Measurements from ENCODE around the gene NOP9. TPM values are rescaled to one million over a fixed set of nuclear protein-coding genes. Genes with fewer than 3 reads are reported as not detected.

Gene NOP9, protein sequence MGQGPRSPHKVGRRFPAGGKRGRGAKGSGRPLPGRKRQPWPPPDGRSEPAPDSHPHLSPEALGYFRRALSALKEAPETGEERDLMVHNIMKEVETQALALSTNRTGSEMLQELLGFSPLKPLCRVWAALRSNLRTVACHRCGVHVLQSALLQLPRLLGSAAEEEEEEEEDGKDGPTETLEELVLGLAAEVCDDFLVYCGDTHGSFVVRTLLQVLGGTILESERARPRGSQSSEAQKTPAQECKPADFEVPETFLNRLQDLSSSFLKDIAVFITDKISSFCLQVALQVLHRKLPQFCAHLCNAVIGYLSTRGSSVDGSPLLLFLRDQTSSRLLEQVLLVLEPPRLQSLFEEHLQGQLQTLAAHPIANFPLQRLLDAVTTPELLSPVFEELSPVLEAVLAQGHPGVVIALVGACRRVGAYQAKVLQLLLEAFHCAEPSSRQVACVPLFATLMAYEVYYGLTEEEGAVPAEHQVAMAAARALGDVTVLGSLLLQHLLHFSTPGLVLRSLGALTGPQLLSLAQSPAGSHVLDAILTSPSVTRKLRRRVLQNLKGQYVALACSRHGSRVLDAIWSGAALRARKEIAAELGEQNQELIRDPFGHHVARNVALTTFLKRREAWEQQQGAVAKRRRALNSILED
- total RNA-seq, result 15.5 and 39.7 TPM in 2 replicates

DNA sequence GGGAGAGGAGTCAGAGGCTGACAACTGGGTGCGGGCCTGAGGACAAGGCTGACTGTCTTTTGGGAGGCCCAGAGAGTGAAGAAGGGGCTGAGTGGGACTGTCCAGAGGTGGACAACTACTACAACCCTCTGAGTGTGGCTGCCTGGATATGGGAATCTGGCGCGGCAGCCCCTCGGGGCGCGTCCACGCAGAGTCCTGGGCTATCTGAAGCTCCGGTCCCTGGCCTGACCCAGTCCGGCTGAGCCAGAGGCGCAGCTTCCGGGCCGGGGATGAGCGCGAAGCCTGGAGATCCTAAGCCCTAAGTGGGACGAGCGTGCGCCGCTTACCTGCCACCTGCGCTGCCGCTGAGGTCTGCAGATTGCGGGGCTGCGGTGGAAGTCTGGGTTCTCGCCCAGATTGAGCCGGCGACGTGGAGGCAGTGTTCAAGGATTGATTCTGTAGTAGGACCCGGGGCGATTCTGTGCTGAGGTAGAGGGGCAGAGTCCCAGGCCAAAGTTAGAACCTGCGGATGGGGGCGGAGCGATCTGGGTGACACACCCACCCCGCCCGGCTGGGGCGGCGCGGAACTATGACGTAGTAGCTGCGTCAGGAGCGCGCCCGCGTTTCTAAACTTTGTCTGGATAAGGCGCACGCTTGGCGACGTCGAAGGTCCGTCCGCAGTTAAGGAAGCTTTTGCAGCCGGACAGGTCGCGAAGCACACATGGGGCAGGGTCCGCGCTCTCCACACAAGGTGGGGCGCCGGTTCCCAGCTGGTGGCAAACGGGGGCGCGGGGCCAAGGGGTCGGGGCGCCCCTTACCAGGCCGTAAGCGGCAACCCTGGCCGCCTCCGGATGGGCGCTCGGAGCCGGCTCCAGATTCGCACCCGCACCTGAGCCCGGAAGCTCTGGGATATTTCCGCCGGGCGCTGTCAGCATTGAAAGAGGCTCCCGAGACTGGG is at the start of gene NOP9, which contains the start of gene DHRS1:
Gene NOP9 (plus strand): TSS at position 596 of the 937 bp plus-strand sequence. CDS start 105 bp downstream, at position 701.
Gene DHRS1 (minus strand): TSS at position 526 of the 937 bp plus-strand sequence. CDS start 674 bp downstream, outside the sequence.

DNA sequence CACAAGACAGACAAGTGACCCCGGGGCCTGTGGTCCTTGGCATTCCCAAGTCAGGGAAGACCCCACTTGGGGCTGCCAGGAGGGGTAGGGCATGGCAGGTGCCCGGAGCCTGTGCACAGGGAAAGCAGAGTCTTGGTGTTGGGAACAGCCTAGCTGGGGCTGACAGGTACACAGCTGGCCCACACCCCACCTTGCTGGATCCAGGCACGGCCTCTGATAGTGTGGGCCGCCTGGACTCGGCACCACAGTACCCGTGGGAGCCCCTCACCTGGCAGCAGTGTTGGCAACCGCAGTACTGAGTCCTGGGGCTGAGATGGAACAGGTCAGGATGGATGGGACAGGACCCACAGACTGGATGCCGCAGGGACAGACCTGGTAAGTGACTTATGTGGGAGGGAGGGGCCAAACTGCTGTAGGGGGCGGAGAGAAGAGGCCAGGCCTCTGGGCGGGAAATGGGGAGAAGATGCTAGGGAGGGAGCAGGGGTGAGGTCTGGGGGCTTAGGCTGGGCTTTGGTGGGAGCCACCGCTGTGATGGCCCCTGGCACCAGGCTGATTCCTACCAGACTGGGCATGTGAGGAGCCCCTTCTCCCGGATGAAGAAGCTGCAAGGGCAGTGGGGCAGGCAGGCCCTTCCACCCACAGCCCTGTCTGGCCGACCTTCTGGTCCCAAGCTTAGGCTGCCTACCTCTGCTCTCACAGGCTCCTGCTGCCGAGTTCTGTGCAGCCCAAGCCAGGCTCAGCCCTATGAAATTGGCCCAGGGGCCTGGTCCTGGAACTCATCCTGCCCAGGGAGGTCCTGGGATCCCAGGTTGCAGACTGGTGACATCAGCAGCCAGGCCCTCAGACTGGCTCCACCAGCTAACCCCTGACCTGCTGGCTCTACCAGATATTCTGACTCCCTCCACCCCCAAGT is 36.6 kb upstream of the NOP9 start, which contains the start of gene TGM1:
Gene TGM1 (minus strand): TSS at position 357 of the 913 bp plus-strand sequence. CDS start 825 bp downstream, outside the sequence.

DNA sequence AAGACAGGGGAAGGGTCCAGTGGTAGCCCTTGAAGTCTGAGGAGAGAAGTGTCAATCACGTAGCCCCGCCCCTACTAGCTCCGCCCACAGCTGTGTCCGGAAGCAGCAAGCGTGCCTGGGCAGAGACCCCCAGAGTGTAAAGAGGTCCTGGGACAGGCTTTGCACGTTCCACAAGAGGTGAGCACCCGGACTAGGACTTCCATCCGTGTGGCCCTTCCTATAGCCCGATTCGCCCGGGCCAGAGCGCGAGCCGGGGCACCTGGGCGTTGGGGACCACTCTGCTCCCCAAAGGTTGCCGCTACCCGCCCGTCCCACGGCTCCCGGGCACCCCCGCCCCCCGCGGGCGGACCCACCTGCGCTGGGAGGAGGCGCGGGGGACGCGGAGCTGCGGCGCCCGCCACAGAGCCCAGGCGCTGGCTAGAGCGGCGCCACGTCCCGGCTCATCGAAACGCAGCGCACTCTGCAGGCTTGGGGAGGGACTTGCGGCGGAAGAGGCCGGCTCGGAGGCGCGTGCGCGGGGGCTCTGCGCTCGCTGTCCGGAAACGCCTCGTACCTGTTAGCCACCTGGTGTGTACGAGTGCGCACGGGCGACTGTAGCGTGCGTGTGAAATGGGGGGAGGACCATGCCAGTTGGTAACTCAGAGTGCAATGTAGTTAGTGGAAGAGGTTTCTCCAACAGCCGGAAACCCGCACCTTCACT is 28.4 kb upstream of the NOP9 start, which contains the start of gene RABGGTA:
Gene RABGGTA (minus strand): TSS at position 464 of the 700 bp plus-strand sequence. CDS start 482 bp downstream, outside the sequence.

DNA sequence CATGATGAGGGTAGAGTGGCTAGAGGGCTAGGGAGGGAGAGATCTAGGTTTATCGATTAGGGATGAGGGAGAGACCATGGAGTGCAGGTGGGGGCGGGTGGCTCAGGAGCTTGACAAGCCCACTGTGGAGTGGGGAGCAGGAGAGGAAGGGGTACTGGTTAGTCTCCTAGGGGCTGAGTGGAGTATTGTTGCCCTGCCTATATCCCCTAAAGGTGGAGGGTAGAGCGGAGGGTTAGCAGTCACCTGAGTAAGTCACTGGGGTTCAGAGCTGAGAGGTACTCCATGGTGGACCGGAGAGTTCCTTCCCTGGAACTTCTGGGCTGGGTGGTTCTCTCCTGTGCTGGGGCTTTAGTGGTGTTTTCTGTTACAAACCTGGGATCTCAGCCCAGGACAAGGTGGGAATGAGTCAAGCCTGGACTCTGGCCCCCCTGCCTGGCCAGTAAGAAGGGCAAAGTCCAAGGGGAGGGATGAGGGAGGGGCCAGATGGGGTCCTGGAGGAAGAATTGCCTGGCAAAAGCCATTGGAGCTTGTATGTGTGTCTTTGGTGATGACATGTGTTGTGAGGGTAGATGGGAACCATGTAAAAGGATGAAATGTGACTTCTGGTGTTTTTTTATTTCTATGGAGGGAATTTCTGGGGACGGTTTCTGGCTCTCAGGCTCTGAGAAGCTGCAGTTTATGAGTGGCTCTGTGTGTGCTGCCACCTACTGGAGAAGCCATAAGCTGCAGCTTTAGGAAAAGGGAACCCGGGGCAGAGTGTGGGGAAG is 8.1 kb downstream of the NOP9 start, which contains the start of gene CIDEB:
Gene CIDEB (minus strand): TSS at position 403 of the 767 bp plus-strand sequence. CDS start 119 bp downstream, at position 284.

DNA sequence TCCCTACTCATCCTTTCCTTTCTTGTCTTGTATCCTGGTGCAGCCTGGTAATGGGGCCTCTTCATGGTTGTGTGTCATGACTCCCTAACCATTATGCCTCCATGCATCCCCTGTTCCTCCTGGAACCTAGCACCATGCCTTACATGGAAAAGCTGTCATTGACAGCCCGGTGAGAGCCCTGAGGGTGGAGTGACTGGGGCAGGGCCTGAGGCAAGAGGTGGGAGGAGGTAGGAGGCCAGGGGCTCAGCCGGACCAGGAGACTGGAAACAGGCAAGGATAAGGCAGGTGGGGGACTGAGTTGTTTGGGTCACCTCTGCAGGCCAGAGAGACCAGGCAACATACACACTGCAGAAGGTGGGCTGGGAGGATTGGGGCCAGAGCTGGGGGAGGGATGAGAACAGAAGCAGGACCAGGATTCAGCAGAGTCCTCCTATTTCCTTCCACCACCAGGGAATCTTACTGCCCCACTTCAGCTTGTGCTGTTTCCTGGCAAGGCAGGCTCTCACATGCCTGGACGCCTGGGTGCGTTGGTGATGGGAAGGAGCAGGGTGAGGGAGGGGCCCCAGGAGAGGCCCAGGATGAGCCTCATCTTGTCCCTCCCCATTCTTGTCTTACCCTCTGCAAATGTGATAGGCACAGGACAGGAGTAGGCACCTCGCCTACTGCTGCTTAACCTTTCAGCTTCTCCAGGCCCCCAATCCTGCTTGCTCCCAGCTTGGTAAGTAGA is 10.1 kb downstream of the NOP9 start, which contains the start of gene LTB4R2:
Gene LTB4R2 (plus strand): TSS at position 603 of the 727 bp plus-strand sequence. CDS start 525 bp downstream, outside the sequence.

DNA sequence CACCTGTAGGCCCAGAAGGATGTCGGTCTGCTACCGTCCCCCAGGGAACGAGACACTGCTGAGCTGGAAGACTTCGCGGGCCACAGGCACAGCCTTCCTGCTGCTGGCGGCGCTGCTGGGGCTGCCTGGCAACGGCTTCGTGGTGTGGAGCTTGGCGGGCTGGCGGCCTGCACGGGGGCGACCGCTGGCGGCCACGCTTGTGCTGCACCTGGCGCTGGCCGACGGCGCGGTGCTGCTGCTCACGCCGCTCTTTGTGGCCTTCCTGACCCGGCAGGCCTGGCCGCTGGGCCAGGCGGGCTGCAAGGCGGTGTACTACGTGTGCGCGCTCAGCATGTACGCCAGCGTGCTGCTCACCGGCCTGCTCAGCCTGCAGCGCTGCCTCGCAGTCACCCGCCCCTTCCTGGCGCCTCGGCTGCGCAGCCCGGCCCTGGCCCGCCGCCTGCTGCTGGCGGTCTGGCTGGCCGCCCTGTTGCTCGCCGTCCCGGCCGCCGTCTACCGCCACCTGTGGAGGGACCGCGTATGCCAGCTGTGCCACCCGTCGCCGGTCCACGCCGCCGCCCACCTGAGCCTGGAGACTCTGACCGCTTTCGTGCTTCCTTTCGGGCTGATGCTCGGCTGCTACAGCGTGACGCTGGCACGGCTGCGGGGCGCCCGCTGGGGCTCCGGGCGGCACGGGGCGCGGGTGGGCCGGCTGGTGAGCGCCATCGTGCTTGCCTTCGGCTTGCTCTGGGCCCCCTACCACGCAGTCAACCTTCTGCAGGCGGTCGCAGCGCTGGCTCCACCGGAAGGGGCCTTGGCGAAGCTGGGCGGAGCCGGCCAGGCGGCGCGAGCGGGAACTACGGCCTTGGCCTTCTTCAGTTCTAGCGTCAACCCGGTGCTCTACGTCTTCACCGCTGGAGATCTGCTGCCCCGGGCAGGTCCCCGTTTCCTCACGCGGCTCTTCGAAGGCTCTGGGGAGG is 11.3 kb downstream of the NOP9 start, which contains the start of gene LTB4R:
Gene LTB4R (plus strand): TSS at position 857 of the 959 bp plus-strand sequence. CDS start 4,150 bp downstream, outside the sequence.

DNA sequence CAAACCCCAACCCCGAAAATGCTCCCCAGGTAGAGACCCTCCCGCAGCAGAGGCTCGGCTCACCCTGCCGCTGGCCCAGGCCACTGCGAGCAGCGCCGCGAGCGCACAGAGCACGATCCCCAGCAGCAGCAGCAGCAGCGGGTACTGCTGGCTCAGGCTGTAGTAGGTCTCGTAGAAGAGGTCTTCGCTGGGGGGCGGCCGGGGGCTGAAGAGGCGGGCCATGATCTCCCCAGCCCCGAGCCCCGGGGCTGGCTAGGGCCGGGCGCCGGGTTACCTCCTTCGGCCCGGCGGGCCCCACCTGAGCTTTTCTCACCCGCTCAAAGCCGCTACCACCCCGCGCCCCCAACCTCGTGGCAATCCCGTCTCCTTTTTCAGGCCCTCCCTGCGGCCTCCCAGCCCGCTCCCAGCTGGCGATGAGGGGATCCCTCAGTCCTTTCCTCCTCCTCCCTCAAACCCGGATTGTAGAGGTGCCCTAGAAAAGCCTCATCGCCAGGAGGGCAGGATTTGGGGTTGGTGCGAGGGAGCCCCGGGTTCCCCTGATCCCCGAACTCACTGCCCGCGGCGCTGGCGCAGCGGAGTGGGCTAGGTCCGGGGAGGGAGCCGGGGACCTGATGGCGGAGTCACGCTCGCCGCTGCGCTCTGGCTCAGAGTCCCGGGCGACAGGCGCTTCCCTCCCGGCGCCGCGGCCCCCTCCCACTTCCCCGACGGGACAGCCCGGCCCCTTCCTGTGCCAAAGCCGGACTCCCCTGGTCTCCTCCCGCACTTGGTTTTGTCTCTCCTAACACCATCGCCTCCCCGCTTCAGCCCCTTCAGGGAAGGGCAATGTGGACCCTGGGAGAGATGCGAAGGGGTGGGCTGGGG is 35.0 kb downstream of the NOP9 start, which contains the start of gene ADCY4:
Gene ADCY4 (minus strand): TSS at position 641 of the 861 bp plus-strand sequence. CDS start 419 bp downstream, at position 222.

DNA sequence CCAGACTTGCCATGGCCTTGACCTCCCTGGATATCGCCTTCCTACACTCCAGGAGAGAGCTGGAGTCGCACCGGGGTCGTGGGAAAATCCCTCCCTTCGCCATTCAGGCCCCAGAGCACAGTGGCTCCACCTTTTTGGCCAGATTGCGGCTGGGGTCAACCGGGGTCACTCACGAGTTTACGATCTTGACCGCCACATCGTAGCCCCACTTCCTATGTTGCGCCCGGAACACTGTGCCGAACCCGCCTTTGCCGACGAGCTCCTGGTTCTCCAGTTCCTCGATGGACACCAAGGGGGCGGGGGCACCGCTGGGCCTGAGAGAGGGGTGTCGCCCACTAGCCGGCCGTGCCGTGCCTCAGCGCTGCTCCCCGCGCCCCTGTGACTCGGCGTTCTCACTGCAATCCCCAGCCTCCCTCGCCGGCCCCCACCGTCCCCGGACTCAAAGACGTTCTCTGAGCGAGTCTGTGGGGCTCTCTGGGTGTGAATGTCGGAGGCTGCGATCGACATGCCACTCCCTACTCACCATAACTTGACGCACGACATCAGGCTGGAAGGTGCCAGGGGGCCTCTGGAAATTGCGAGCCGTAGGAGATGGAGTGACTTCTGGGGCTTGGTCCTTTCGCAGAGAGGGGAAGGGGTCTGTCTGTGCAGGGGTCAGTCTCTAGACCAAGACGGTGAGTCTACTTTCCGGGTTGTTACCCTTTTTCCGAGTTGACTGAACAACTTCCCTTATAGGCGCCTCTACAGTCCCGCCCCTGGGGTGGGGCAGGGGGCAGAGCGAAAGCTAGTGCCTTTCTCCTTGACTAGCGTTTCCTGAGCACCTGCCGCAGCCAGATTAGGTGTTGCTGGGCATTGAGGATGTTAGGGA is 39.9 kb downstream of the NOP9 start, which contains the start of gene RIPK3:
Gene RIPK3 (minus strand): TSS at position 708 of the 868 bp plus-strand sequence. CDS start 165 bp downstream, at position 543.

Small RNAs within 50 kb of the gene (small RNA-seq; reads per million reads assigned to genes)
- not detected for gene RF00026 (ENCODE audit: low replicate concordance)

Other genes starting within 250 kb of the NOP9 start
- under 0.01 TPM in 1 of 2 replicates, not detected in the other for gene CARMIL3, start 247.8 kb upstream of the NOP9 start, total RNA-seq
- gene CPNE6, start 228.3 kb upstream of the NOP9 start, total RNA-seq, result under 0.01 TPM in 1 of 2 replicates, not detected in the other
- 10.3 and 48.8 TPM in 2 replicates for gene PCK2, start 205.5 kb upstream of the NOP9 start, total RNA-seq
- gene DCAF11, start 185.1 kb upstream of the NOP9 start, total RNA-seq, result 42.9 and 54.3 TPM in 2 replicates
- 0.72 and 1.3 TPM in 2 replicates for gene NRL, start 184.9 kb upstream of the NOP9 start, total RNA-seq
- 0.44 TPM in 1 of 2 replicates, not detected in the other for gene FITM1, start 169.2 kb upstream of the NOP9 start, total RNA-seq
- 51.5 and 134 TPM in 2 replicates for gene PSME1, start 163.7 kb upstream of the NOP9 start, total RNA-seq
- gene EMC9, start 158.3 kb upstream of the NOP9 start, total RNA-seq, result 14.3 and 14.9 TPM in 2 replicates
- gene PSME2, start 153.2 kb upstream of the NOP9 start, total RNA-seq, result 71.8 and 89.9 TPM in 2 replicates
- 57.8 and 65.3 TPM in 2 replicates for gene RNF31, start 152.4 kb upstream of the NOP9 start, total RNA-seq
- 58.9 and 78.3 TPM in 2 replicates for gene IRF9, start 138.6 kb upstream of the NOP9 start, total RNA-seq
- gene REC8, start 127.8 kb upstream of the NOP9 start, total RNA-seq, result 4.6 and 5.2 TPM in 2 replicates
- 45.1 and 87.8 TPM in 2 replicates for gene IPO4, start 111.0 kb upstream of the NOP9 start, total RNA-seq
- 89.9 and 103 TPM in 2 replicates for gene TM9SF1, start 104.4 kb upstream of the NOP9 start, total RNA-seq
- 0.14 and 0.22 TPM in 2 replicates for gene TSSK4, start 94.2 kb upstream of the NOP9 start, total RNA-seq
- 21.9 and 50.8 TPM in 2 replicates for gene CHMP4A, start 86.4 kb upstream of the NOP9 start, total RNA-seq
- 9.9 and 11.6 TPM in 2 replicates for gene MDP1, start 83.8 kb upstream of the NOP9 start, total RNA-seq
- gene NEDD8, start 67.5 kb upstream of the NOP9 start, total RNA-seq, result 86.8 and 89.3 TPM in 2 replicates
- 78.6 and 87.8 TPM in 2 replicates for gene GMPR2, start 66.9 kb upstream of the NOP9 start, total RNA-seq
- 46.6 and 73.7 TPM in 2 replicates for gene TINF2, start 57.2 kb upstream of the NOP9 start, total RNA-seq
- gene TGM1, start 36.7 kb upstream of the NOP9 start, total RNA-seq, result 1.5 and 3.4 TPM in 2 replicates
- gene RABGGTA, start 28.3 kb upstream of the NOP9 start, total RNA-seq, result 37.9 and 45.2 TPM in 2 replicates
- 12.7 and 23.0 TPM in 2 replicates for gene DHRS1, start 70 bp upstream of the NOP9 start, total RNA-seq
- gene CIDEB, start 8.1 kb downstream of the NOP9 start, total RNA-seq, result 0.22 and 1.0 TPM in 2 replicates
- gene LTB4R2, start 10.3 kb downstream of the NOP9 start, total RNA-seq, result 5.6 and 7.7 TPM in 2 replicates
- 0.88 and 1.0 TPM in 2 replicates for gene LTB4R, start 11.7 kb downstream of the NOP9 start, total RNA-seq
- gene ADCY4, start 35.2 kb downstream of the NOP9 start, total RNA-seq, result 0.66 and 3.1 TPM in 2 replicates
- not detected in 2 replicates for gene RIPK3, start 40.1 kb downstream of the NOP9 start, total RNA-seq
- 35.7 and 57.7 TPM in 2 replicates for gene NFATC4, start 68.3 kb downstream of the NOP9 start, total RNA-seq
- gene NYNRIN, start 99.2 kb downstream of the NOP9 start, total RNA-seq, result 1.6 and 4.2 TPM in 2 replicates
- 1.3 and 5.0 TPM in 2 replicates for gene CBLN3, start 129.8 kb downstream of the NOP9 start, total RNA-seq
- gene KHNYN, start 130.1 kb downstream of the NOP9 start, total RNA-seq, result 68.7 and 71.7 TPM in 2 replicates
- gene SDR39U1, start 142.9 kb downstream of the NOP9 start, total RNA-seq, result 14.5 and 19.7 TPM in 2 replicates
- not detected in 2 replicates for gene CMA1, start 208.4 kb downstream of the NOP9 start, total RNA-seq